GM08714 (cell line): Measurements from ENCODE around the gene JAK1.

Experiments
- H3K4me3 ChIP-seq: fragments of 200-500 bp; sonication (Bioruptor generic); 2 replicates; pipeline ENCODE4 v1.5.1; 2014; ENCODE audit warnings: mild to moderate bottlenecking, low read length, inconsistent platforms
- ZNF274 ChIP-seq: IDR thresholded peaks from 2 replicates; pipeline ENCODE4 v1.6.1; 2012; ENCODE audit warnings: mild to moderate bottlenecking, low read depth, low read length

JAK1 gene

GRCh38 chr1:64913361-64914015 is 52.9 kb downstream of the JAK1 start:
- H3K4me3 ChIP-seq = no peak overlapping the region
- TF ChIP-seq ZNF274 = no peak

- H3K4me3 ChIP-seq = no peak overlapping the region
- TF ChIP-seq ZNF274 = no peak
Measured at GRCh38 chr1:64912191-64912590, 54.2 kb downstream of the JAK1 start.

- H3K4me3 ChIP-seq = no peak overlapping the region
- TF ChIP-seq ZNF274 = no peak
Measured at GRCh38 chr1:64911326-64911725, 55.0 kb downstream of the JAK1 start.

GRCh38 chr1:64909031-64909430 is 57.3 kb downstream of the JAK1 start:
- no peak for TF ChIP-seq ZNF274
- H3K4me3 ChIP-seq = no peak overlapping the region

- H3K4me3 ChIP-seq = no peak overlapping the region
- no peak for TF ChIP-seq ZNF274
Measured at GRCh38 chr1:64908575-64908974, 57.8 kb downstream of the JAK1 start.

- H3K4me3 ChIP-seq = no peak overlapping the region
- no peak for TF ChIP-seq ZNF274
Measured at GRCh38 chr1:64906447-64906846, 59.9 kb downstream of the JAK1 start.

GRCh38 chr1:64903593-64903992 is 62.8 kb downstream of the JAK1 start:
- H3K4me3 ChIP-seq = no peak overlapping the region
- no peak for TF ChIP-seq ZNF274

GRCh38 chr1:64901663-64902062 is 64.7 kb downstream of the JAK1 start:
- H3K4me3 ChIP-seq = no peak overlapping the region
- TF ChIP-seq ZNF274 = no peak

- no peak overlapping the region for H3K4me3 ChIP-seq
- no peak for TF ChIP-seq ZNF274
Measured at GRCh38 chr1:64900916-64901315, 65.4 kb downstream of the JAK1 start.

- no peak overlapping the region; the same call in 1 of the 2 replicates for H3K4me3 ChIP-seq
- TF ChIP-seq ZNF274 = no peak
Measured at GRCh38 chr1:64898107-64898861, 68.1 kb downstream of the JAK1 start.

GRCh38 chr1:64896551-64896950 is 69.8 kb downstream of the JAK1 start:
- TF ChIP-seq ZNF274 = no peak
- no peak overlapping the region for H3K4me3 ChIP-seq

GRCh38 chr1:64895500-64895899 is 70.8 kb downstream of the JAK1 start:
- TF ChIP-seq ZNF274 = no peak
- no peak overlapping the region for H3K4me3 ChIP-seq

GRCh38 chr1:64894438-64895196 is 71.7 kb downstream of the JAK1 start:
- no peak for TF ChIP-seq ZNF274
- H3K4me3 ChIP-seq = no peak overlapping the region; the same call in 1 of the 2 replicates

GRCh38 chr1:64893921-64894320 is 72.4 kb downstream of the JAK1 start:
- no peak overlapping the region for H3K4me3 ChIP-seq
- TF ChIP-seq ZNF274 = no peak
